Stimulated activated naive CD8-positive, alpha-beta T cell treated with anti-CD3 and anti-CD28 coated beads, Interleukin-15, amount 100 ng/mL, for 72 hours (primary cell): ENCODE data around the gene VEPH1.
A peak's percentile ranks its signal among the peaks of the same experiment; 100 is the strongest.

ENCODE experiments used
- ATAC-seq: fragments of 150-1000 bp; cut with Tn5 transposase; 2 replicates; pipeline ENCODE4 v1.10.0; 2021; ENCODE audit warnings: mild to moderate bottlenecking, moderate library complexity
- DNase-seq, 2 donors: peaks; one replicate each; pipeline ENCODE4 v3.0.0; 2021 to 2022
- H3K27ac Mint-ChIP-seq, 2 donors: one replicate each; pipeline ENCODE4 v1.8.0; 2022; ENCODE audit warnings: mild to moderate bottlenecking in 2 of 2, mixed read lengths in 2 of 2, moderate library complexity in 2 of 2
- H3K27me3 Mint-ChIP-seq: one replicate; pipeline ENCODE4 v1.8.0; 2022; ENCODE audit warnings: mixed read lengths
- H3K4me1 Mint-ChIP-seq: one replicate; pipeline ENCODE4 v1.8.0; 2022; ENCODE audit warnings: mild to moderate bottlenecking, mixed read lengths
- H3K4me3 Mint-ChIP-seq, 2 donors: one replicate each; pipeline ENCODE4 v1.8.0; 2022; ENCODE audit warnings: mild to moderate bottlenecking in 2 of 2, mixed read lengths in 2 of 2, moderate library complexity in 1 of 2
- H3K9me3 Mint-ChIP-seq, 2 donors: one replicate each; pipeline ENCODE4 v1.8.0; 2022; ENCODE audit warnings: mixed read lengths in 2 of 2

VEPH1 gene

GRCh38 chr3:157438194-157438730, 65.0 kb downstream of the VEPH1 start:
- Mint-ChIP-seq H3K4me3 (peak overlapping the region; percentile 71 to 77), H3K27me3 (peaks cover 34% of the 10 kb centered on the region)

GRCh38 chr3:157436583-157437291, 66.5 kb downstream of the VEPH1 start, which contains the start of gene PTX3:
Gene PTX3 (plus strand): TSS chr3:157436850. CDS start chr3:157436934, 84 bp downstream.
- Mint-ChIP-seq H3K4me3 (peak within 1 kb of the TSS; percentile 71 to 77), H3K27ac (no peak within 1 kb of the TSS), H3K9me3 (no peaks in the 10 kb centered on the region), H3K4me1 (peaks cover 21% of the 10 kb centered on the region), H3K27me3 (peaks cover 34% of the 10 kb centered on the region)
- DNase-seq (no peak), ATAC-seq (peak; percentile 55)

More at GRCh38 chr3:157438194-157438730, 65.0 kb downstream of the VEPH1 start:
- ATAC-seq (no peak), DNase-seq (no peak)
- Mint-ChIP-seq H3K27ac (no peak overlapping the region), H3K4me1 (peaks cover 21% of the 10 kb centered on the region), H3K9me3 (no peaks in the 10 kb centered on the region)

- H3K9me3 Mint-ChIP-seq = peaks cover 0 to 7% of the 10 kb centered on the region in 2 donors
- no peak overlapping the region for H3K27ac Mint-ChIP-seq
- no peak overlapping the region for H3K4me3 Mint-ChIP-seq
- H3K27me3 Mint-ChIP-seq = peaks cover 7% of the 10 kb centered on the region
- ATAC-seq = peak; percentile 82
- DNase-seq = no peak
- no peaks in the 10 kb centered on the region for H3K4me1 Mint-ChIP-seq
These were observed 73.5 kb downstream of the VEPH1 start for GRCh38 chr3:157429708-157430107.

GRCh38 chr3:157428853-157429252, 74.4 kb downstream of the VEPH1 start:
- H3K4me3 Mint-ChIP-seq = no peak overlapping the region
- DNase-seq (no peak), ATAC-seq (no peak)
- H3K27me3 Mint-ChIP-seq = peaks cover 13% of the 10 kb centered on the region
- peaks cover 0 to 15% of the 10 kb centered on the region in 2 donors for H3K9me3 Mint-ChIP-seq
- no peak overlapping the region for H3K27ac Mint-ChIP-seq
- no peaks in the 10 kb centered on the region for H3K4me1 Mint-ChIP-seq

- ATAC-seq (no peak), DNase-seq (no peak)
- Mint-ChIP-seq H3K9me3 (peaks cover under 1 to 16% of the 10 kb centered on the region in 2 donors), H3K27me3 (peaks cover 13% of the 10 kb centered on the region), H3K4me1 (no peaks in the 10 kb centered on the region), H3K27ac (no peak overlapping the region), H3K4me3 (no peak overlapping the region)
These were observed 75.3 kb downstream of the VEPH1 start for GRCh38 chr3:157427901-157428300.

GRCh38 chr3:157423337-157423736, 79.9 kb downstream of the VEPH1 start:
- ATAC-seq (no peak), DNase-seq (no peak)
- Mint-ChIP-seq H3K4me1 (no peaks in the 10 kb centered on the region), H3K4me3 (no peak overlapping the region), H3K27me3 (peaks cover 13% of the 10 kb centered on the region), H3K9me3 (peaks cover 6 to 23% of the 10 kb centered on the region in 2 donors), H3K27ac (no peak overlapping the region)

- H3K27ac Mint-ChIP-seq = no peak overlapping the region
- DNase-seq (no peak), ATAC-seq (no peak)
- no peak overlapping the region for H3K4me3 Mint-ChIP-seq
- no peaks in the 10 kb centered on the region for H3K4me1 Mint-ChIP-seq
- peaks cover 10% of the 10 kb centered on the region for H3K27me3 Mint-ChIP-seq
- peaks cover 6 to 16% of the 10 kb centered on the region in 2 donors for H3K9me3 Mint-ChIP-seq
These were observed 82.5 kb downstream of the VEPH1 start for GRCh38 chr3:157420606-157421130.

- H3K9me3 Mint-ChIP-seq = peaks cover 6 to 14% of the 10 kb centered on the region in 2 donors
- ATAC-seq (no peak), DNase-seq (no peak)
- H3K27ac Mint-ChIP-seq = no peak overlapping the region
- H3K4me1 Mint-ChIP-seq = no peaks in the 10 kb centered on the region
- H3K27me3 Mint-ChIP-seq = peaks cover 12% of the 10 kb centered on the region
- no peak overlapping the region for H3K4me3 Mint-ChIP-seq
These were observed 85.1 kb downstream of the VEPH1 start for GRCh38 chr3:157418104-157418503.

- DNase-seq = no peak
- Mint-ChIP-seq H3K4me1 (no peaks in the 10 kb centered on the region), H3K9me3 (peaks cover 0 to 14% of the 10 kb centered on the region in 2 donors), H3K27ac (no peak overlapping the region), H3K4me3 (no peak overlapping the region), H3K27me3 (peaks cover 12% of the 10 kb centered on the region)
- ATAC-seq = no peak
These were observed 86.0 kb downstream of the VEPH1 start for GRCh38 chr3:157417247-157417646.

GRCh38 chr3:157416347-157417087, 86.7 kb downstream of the VEPH1 start:
- H3K27me3 Mint-ChIP-seq = peaks cover 12% of the 10 kb centered on the region
- H3K4me3 Mint-ChIP-seq = no peak overlapping the region
- peak overlapping the region in 1 of 2 donors; percentile 9 for H3K27ac Mint-ChIP-seq
- H3K9me3 Mint-ChIP-seq = peaks cover 0 to 9% of the 10 kb centered on the region in 2 donors
- DNase-seq (no peak), ATAC-seq (no peak)
- no peaks in the 10 kb centered on the region for H3K4me1 Mint-ChIP-seq

- Mint-ChIP-seq H3K4me3 (no peak overlapping the region), H3K27ac (no peak overlapping the region), H3K27me3 (peaks cover 12% of the 10 kb centered on the region), H3K9me3 (peaks cover 0 to 7% of the 10 kb centered on the region in 2 donors), H3K4me1 (no peaks in the 10 kb centered on the region)
- DNase-seq (no peak), ATAC-seq (no peak)
These were observed 88.4 kb downstream of the VEPH1 start for GRCh38 chr3:157414861-157415260.

GRCh38 chr3:157412323-157412855, 90.8 kb downstream of the VEPH1 start:
- no peak overlapping the region for H3K27ac Mint-ChIP-seq
- DNase-seq = no peak
- peaks cover 12% of the 10 kb centered on the region for H3K27me3 Mint-ChIP-seq
- no peaks in the 10 kb centered on the region for H3K4me1 Mint-ChIP-seq
- ATAC-seq = no peak
- H3K4me3 Mint-ChIP-seq = no peak overlapping the region
- peaks cover 0 to 7% of the 10 kb centered on the region in 2 donors for H3K9me3 Mint-ChIP-seq

- Mint-ChIP-seq H3K27me3 (peaks cover 10% of the 10 kb centered on the region), H3K9me3 (peaks cover 0 to 7% of the 10 kb centered on the region in 2 donors), H3K4me1 (no peaks in the 10 kb centered on the region), H3K4me3 (no peak overlapping the region), H3K27ac (no peak overlapping the region)
- DNase-seq (no peak), ATAC-seq (no peak)
These were observed 92.3 kb downstream of the VEPH1 start for GRCh38 chr3:157410945-157411344.

- H3K9me3 Mint-ChIP-seq = no peaks in the 10 kb centered on the region
- DNase-seq (no peak), ATAC-seq (no peak)
- H3K27ac Mint-ChIP-seq = no peak overlapping the region
- no peaks in the 10 kb centered on the region for H3K4me1 Mint-ChIP-seq
- H3K27me3 Mint-ChIP-seq = no peaks in the 10 kb centered on the region
- no peak overlapping the region for H3K4me3 Mint-ChIP-seq
These were observed 93.7 kb downstream of the VEPH1 start for GRCh38 chr3:157409516-157409915.

GRCh38 chr3:157408499-157409149, 94.6 kb downstream of the VEPH1 start:
- Mint-ChIP-seq H3K9me3 (no peaks in the 10 kb centered on the region), H3K27me3 (no peaks in the 10 kb centered on the region), H3K4me1 (no peaks in the 10 kb centered on the region), H3K4me3 (no peak overlapping the region), H3K27ac (no peak overlapping the region)
- ATAC-seq = no peak
- no peak for DNase-seq
